Peyer's patch (tissue), 4 donors: ENCODE data around the gene PARG.
"Not testable (repeated sequence)": the region's sequence is repeated elsewhere in the genome, so short reads cannot be mapped to it uniquely, and the experiment has no call there.

Source experiments
- CTCF ChIP-seq, 6 experiments: fragments of 450-650 bp in 4 of 6; fragments of 200-600 bp in 2 of 6; sonication (generic) in 1 of 6; IDR thresholded peaks; one replicate each; pipeline ENCODE4 v1.5.1; 2017 to 2019; ENCODE audit warnings: antibody characterized with exemption in 6 of 6, mild to moderate bottlenecking in 3 of 6, moderate library complexity in 1 of 6
- POLR2A ChIP-seq, 2 donors: fragments of 450-650 bp; IDR thresholded peaks; one replicate each; pipeline ENCODE4 v1.5.1; 2017; ENCODE audit warnings: antibody characterized with exemption in 2 of 2, mild to moderate bottlenecking in 2 of 2, moderate library complexity in 2 of 2

DNA sequence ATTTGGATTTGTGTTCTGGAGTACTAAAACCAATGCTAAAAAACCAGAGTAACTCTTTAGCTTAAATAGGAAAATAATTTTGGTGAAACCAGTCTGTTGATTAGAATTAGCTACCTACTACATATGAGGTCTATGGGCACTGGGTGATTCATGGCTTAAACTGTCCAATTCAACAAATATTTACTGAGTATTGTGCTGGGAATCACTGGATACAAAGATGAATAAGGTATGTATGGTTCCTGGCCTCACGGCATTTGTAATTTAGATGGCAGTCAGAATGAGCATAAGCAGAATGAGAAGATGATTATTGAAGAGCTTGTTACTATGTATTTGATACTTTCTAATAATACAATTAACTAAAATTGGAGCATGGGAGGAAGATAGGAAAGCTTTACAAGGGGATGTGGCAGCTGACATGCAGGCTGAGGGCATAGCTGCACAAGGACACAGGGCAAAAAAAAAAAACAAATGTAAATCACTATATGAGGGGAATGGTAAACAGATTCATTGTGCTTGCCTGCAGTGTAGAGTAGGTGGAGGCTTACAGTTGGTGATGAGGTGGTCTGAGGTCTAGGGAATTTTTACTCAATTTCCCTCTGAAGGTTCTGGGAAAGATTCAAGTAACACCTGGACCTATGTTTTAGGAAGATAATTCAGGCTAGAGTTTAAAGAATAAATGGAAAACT is 83.0 kb downstream of the PARG start:
- not testable (repeated sequence) for TF ChIP-seq CTCF, POLR2A (IDR thresholded peaks at IDR 0.05)
